Measurements from ENCODE around the gene SEMA5B. TPM values are rescaled to one million over a fixed set of nuclear protein-coding genes. Genes with fewer than 3 reads are reported as not detected.

SEMA5B gene
- total and polyA plus RNA-seq, 12 donors = 1.3 to 12.7 (median 7.4) TPM

DNA sequence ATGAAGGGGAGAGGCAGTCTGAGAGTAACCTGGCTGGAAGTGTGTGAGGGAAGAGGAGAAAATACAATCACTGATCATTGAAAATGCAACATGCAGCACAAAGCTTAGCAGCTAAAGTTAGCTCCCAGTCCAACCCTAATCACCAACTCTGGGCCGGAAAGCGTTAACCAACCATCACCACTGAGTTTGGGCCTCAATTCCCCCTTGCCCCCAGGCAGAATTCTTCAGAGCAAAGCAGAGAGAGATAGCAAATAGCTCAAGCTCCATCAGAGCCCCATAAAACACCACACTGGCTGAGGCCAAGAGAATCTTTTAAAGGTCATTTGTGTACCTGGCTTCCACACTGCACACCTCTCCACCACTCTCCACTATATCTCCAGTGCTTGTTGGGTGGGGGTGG, 23.1 kb upstream of the SEMA5B start:
- H3K4me3 ChIP-seq = no peak overlapping the region
- TF ChIP-seq, protein P1, sequence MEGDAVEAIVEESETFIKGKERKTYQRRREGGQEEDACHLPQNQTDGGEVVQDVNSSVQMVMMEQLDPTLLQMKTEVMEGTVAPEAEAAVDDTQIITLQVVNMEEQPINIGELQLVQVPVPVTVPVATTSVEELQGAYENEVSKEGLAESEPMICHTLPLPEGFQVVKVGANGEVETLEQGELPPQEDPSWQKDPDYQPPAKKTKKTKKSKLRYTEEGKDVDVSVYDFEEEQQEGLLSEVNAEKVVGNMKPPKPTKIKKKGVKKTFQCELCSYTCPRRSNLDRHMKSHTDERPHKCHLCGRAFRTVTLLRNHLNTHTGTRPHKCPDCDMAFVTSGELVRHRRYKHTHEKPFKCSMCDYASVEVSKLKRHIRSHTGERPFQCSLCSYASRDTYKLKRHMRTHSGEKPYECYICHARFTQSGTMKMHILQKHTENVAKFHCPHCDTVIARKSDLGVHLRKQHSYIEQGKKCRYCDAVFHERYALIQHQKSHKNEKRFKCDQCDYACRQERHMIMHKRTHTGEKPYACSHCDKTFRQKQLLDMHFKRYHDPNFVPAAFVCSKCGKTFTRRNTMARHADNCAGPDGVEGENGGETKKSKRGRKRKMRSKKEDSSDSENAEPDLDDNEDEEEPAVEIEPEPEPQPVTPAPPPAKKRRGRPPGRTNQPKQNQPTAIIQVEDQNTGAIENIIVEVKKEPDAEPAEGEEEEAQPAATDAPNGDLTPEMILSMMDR (IDR thresholded peaks at IDR 0.05) = no peak
- no peak overlapping the region for H3K27ac ChIP-seq
- ATAC-seq (no peak), DNase-seq (no peak)
- H3K4me1 ChIP-seq = peaks cover 0 to 27% (median 10%) of the 10 kb centered on the region in 9 donors
- intact Hi-C loops (cut with DNase I) = no loop called here
- 89 to 94% methylated on average over 2 of the region's 2 CpGs for WGBS, 2 donors
- H3K27me3 ChIP-seq = no peaks in the 10 kb centered on the region
- no peaks in the 10 kb centered on the region for H3K36me3 ChIP-seq
- H3K9me3 ChIP-seq = no peaks in the 10 kb centered on the region

DNA sequence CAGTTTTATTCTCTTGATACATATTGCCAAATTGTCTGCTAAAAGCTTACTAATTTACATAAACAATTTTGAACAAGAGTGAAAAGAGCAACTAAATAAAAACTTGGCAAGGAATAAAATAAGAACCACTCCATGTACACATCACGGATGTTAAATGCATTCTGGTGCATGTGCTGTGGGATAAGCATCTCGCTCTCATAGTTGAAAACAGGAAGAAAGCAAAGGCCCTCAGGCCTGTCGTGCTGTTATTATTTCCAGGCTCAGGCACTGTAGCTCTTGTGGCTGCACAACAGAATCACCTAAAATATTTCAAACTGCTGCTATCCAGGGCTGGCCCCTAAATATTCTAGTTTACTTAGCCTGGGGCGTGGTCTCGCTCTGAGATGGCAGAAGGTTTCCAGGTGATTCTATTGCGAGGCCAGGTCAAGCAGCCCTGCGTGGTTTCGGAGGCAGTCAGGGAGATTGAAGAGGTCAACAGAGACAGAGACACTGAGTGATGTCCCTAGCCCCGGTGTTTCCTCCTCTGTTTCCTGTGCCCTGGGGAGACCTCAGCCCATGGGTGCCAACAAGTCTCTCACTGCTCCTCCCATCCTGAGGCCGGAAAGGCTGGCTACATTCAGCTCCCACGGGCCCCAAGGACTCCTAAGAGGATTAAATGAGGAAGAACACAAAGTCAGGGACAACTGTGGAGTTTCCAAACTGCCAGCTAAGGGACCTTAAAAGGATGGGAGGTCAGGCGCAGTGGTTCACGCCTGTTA, 21.1 kb upstream of the SEMA5B start:
- Histone ChIP-seq H3K9me3 (no peaks in the 10 kb centered on the region), H3K36me3 (no peaks in the 10 kb centered on the region), H3K4me3 (no peak overlapping the region), H3K27ac (peak overlapping the region in 8 of 10 donors; percentile 15 to 71 (median 47)), H3K4me1 (peaks cover 0 to 33% (median 10%) of the 10 kb centered on the region in 9 donors), H3K27me3 (no peaks in the 10 kb centered on the region)
- DNase-seq = no peak
- intact Hi-C loops (cut with DNase I) = no loop called here
- 57 to 70% methylated on average over 13 of the region's 13 CpGs for WGBS, 2 donors
- TF ChIP-seq, protein P1 (IDR thresholded peaks at IDR 0.05) = no peak
- ATAC-seq = peak in 6 of 8 donors; percentile 24 to 60 (median 43)

DNA sequence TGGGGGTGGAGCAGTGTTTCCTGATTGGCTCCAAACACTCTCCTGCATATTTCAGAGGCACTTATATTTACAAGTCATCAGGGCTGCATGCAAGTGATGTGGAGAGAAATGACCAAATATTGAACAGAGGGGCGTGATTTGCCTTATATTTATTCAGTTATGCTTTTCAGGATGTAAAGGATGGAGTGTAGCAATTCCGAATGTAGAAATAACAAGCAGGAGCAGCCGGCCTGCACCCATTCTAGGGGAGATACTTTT, 19.4 kb upstream of the SEMA5B start:
- Histone ChIP-seq H3K36me3 (no peaks in the 10 kb centered on the region), H3K27me3 (no peaks in the 10 kb centered on the region), H3K4me3 (no peak overlapping the region), H3K9me3 (no peaks in the 10 kb centered on the region), H3K4me1 (peaks cover 0 to 33% (median 10%) of the 10 kb centered on the region in 9 donors), H3K27ac (no peak overlapping the region)
- TF ChIP-seq, protein P1 (IDR thresholded peaks at IDR 0.05) = no peak
- intact Hi-C loops (cut with DNase I) = no loop called here
- no peak for ATAC-seq
- DNase-seq = no peak
- WGBS, 2 donors = 90 to 99% methylated on average over 3 of the region's 3 CpGs

DNA sequence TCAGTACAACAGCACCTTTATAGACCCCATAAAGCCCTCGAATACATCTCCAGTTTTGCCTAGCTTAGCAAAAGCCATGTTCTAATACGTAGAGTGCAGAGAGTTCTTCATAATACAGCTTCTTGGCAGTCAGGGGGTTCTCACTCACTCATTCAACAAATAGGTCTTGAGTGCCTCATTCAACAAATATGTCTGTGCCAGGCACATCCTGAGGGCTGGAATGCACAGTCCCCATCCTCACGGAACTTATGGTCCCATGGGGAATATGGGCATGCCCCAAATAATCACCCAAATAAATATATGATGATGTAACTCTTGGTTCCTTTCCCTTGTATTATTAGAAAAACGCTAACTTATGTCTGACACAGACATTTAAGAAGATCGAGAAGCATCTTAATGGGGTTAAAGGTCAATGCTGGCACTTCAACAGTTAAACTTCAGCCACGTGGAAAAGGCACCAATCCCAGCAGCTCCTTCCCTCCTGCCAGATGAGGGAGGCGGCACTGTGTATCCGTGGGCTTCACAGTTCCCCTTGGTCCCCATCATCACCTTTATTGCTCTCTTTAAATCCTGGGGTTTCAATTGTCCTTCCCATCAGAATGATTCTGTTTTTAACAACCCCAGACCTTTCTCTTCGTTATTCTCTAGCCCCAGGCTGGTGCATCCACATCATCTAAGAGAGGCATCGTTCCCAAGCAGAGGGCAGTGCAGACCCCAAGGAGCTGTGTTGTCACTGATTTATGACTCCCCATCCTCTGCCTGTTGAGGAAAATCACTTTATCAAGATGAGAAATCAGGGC, 18.9 kb upstream of the SEMA5B start:
- ATAC-seq (no peak), DNase-seq (no peak)
- H3K9me3 ChIP-seq = no peaks in the 10 kb centered on the region
- H3K27ac ChIP-seq = no peak overlapping the region
- WGBS, 2 donors = 65% methylated on average over 10 of the region's 10 CpGs
- no peaks in the 10 kb centered on the region for H3K27me3 ChIP-seq
- intact Hi-C loops (cut with DNase I) = no loop called here
- no peak overlapping the region for H3K4me3 ChIP-seq
- peaks cover 0 to 33% (median 10%) of the 10 kb centered on the region in 9 donors for H3K4me1 ChIP-seq
- TF ChIP-seq, protein P1 (IDR thresholded peaks at IDR 0.05) = no peak
- no peaks in the 10 kb centered on the region for H3K36me3 ChIP-seq
